SU-DHL-6 (cell line): ENCODE measurements around the gene CNOT4.

Experiments
- H2AFZ ChIP-seq: fragments of 200-600 bp; sonication (generic); 2 replicates; pipeline ENCODE4 v1.6.1; 2014; ENCODE audit warnings: low read depth, mild to moderate bottlenecking, moderate library complexity, mixed read lengths, antibody characterized with exemption, low read length; ENCODE audit not compliant: severe bottlenecking
- H3F3A ChIP-seq: fragments of 200-600 bp; shearing (Covaris generic); 2 replicates; pipeline ENCODE4 v1.6.0; 2016; ENCODE audit warnings: antibody characterized with exemption, mild to moderate bottlenecking; ENCODE audit not compliant: insufficient read depth
- H3K27ac ChIP-seq: fragments of 200-600 bp; sonication (generic); 2 replicates; pipeline ENCODE4 v1.5.1; 2016; ENCODE audit warnings: low read depth, mild to moderate bottlenecking, low read length, moderate library complexity, mixed read lengths
- H3K27me3 ChIP-seq: fragments of 200-600 bp; sonication (generic), shearing (Covaris generic); 2 replicates; pipeline ENCODE4 v1.6.0; 2014; ENCODE audit warnings: mild to moderate bottlenecking, low read length
- H3K36me3 ChIP-seq: fragments of 200-600 bp; sonication (generic); 2 replicates; pipeline ENCODE4 v1.6.1; 2014; ENCODE audit warnings: mild to moderate bottlenecking, low read length, mixed read lengths
- H3K4me2 ChIP-seq: fragments of 300-600, 200-600 bp; shearing (Covaris generic), sonication (generic); 2 replicates; pipeline ENCODE4 v1.6.0; 2014; ENCODE audit warnings: low read length, low read depth, mild to moderate bottlenecking; ENCODE audit not compliant: poor library complexity, severe bottlenecking
- H3K4me3 ChIP-seq: fragments of 200-600 bp; sonication (generic); 2 replicates; pipeline ENCODE4 v1.5.1; 2014; ENCODE audit warnings: antibody characterized with exemption, low read length, mild to moderate bottlenecking, mixed read lengths; ENCODE audit not compliant: insufficient read depth, poor library complexity, severe bottlenecking
- H3K79me2 ChIP-seq: fragments of 200-600 bp; sonication (generic); 2 replicates; pipeline ENCODE4 v1.6.1; 2014; ENCODE audit warnings: mild to moderate bottlenecking, low read length, moderate library complexity; ENCODE audit not compliant: insufficient read depth
- H3K9ac ChIP-seq: fragments of 200-600 bp; sonication (generic); 2 replicates; pipeline ENCODE4 v1.7.0; 2014; ENCODE audit warnings: mild to moderate bottlenecking, low read length
- H3K9me2 ChIP-seq: fragments of 200-600 bp; sonication (generic); replicated peaks from 2 replicates; pipeline ENCODE4 v1.6.1; 2014; ENCODE audit warnings: low read length; ENCODE audit not compliant: insufficient read depth
- H3K9me3 ChIP-seq: fragments of 200-600 bp; sonication (generic); 2 replicates; pipeline ENCODE4 v1.6.1; 2014; ENCODE audit warnings: low read length, mixed read lengths; ENCODE audit not compliant: insufficient read depth
- H4K20me1 ChIP-seq: fragments of 200-600 bp; sonication (generic); 2 replicates; pipeline ENCODE4 v1.6.1; 2014; ENCODE audit warnings: low read depth, mild to moderate bottlenecking, antibody characterized with exemption, low read length, moderate library complexity, mixed read lengths
- CTCF ChIP-seq: fragments of 200-600 bp; sonication (generic); IDR thresholded peaks from one replicate; pipeline ENCODE4 v1.5.1; 2017; ENCODE audit warnings: antibody characterized with exemption, mild to moderate bottlenecking, low read length, moderate library complexity; ENCODE audit not compliant: insufficient read depth, poor library complexity, severe bottlenecking
- EZH2phosphoT487 ChIP-seq: fragments of 200-600 bp; sonication (generic), shearing (Covaris generic); conservative IDR thresholded peaks from 2 replicates; pipeline ENCODE4 v1.6.1; 2018; ENCODE audit warnings: mild to moderate bottlenecking, antibody characterized with exemption, low read length, moderate library complexity, mixed read lengths

Gene CNOT4

GRCh38 chr7:135397689-135398088, 112.2 kb downstream of the CNOT4 start:
- Histone ChIP-seq H3K27me3 (no peaks in the 10 kb centered on the region), H3K36me3 (peaks cover 16% of the 10 kb centered on the region), H3K4me3 (no peak overlapping the region), H3K9me3 (no peaks in the 10 kb centered on the region), H3F3A (peaks cover 4% of the 10 kb centered on the region; the same call in 1 of the 2 replicates), H2AFZ (no peak overlapping the region), H3K4me2 (no peak overlapping the region), H4K20me1 (no peaks in the 10 kb centered on the region), H3K9me2 (no peaks in the 10 kb centered on the region), H3K79me2 (no peaks in the 10 kb centered on the region), H3K9ac (no peak overlapping the region), H3K27ac (no peak overlapping the region)
- TF ChIP-seq CTCF (no peak), EZH2phosphoT487 (no peak)

GRCh38 chr7:135392701-135393100, 117.2 kb downstream of the CNOT4 start:
- Histone ChIP-seq H3K9me2 (no peaks in the 10 kb centered on the region), H3K4me3 (no peak overlapping the region), H3K27me3 (no peaks in the 10 kb centered on the region), H4K20me1 (no peaks in the 10 kb centered on the region), H3K79me2 (no peaks in the 10 kb centered on the region), H3K9me3 (no peaks in the 10 kb centered on the region), H3K9ac (no peak overlapping the region), H2AFZ (no peak overlapping the region), H3K27ac (no peak overlapping the region), H3K36me3 (peaks cover 16% of the 10 kb centered on the region), H3K4me2 (no peak overlapping the region), H3F3A (no peaks in the 10 kb centered on the region)
- TF ChIP-seq CTCF, result no peak

- no peaks in the 10 kb centered on the region for H3K9me2 ChIP-seq
- no peaks in the 10 kb centered on the region for H3K79me2 ChIP-seq
- no peak overlapping the region for H3K4me3 ChIP-seq
- H3K27me3 ChIP-seq, result no peaks in the 10 kb centered on the region
- no peak overlapping the region for H2AFZ ChIP-seq
- H3K27ac ChIP-seq, result no peak overlapping the region
- H3K4me2 ChIP-seq, result no peak overlapping the region
- H4K20me1 ChIP-seq, result no peaks in the 10 kb centered on the region
- H3K9ac ChIP-seq, result no peak overlapping the region
- H3K36me3 ChIP-seq, result peaks cover 16% of the 10 kb centered on the region
- H3F3A ChIP-seq, result no peaks in the 10 kb centered on the region
- H3K9me3 ChIP-seq, result no peaks in the 10 kb centered on the region
- TF ChIP-seq EZH2phosphoT487 (no peak), CTCF (no peak)
Observed at GRCh38 chr7:135391514-135391913, 118.4 kb downstream of the CNOT4 start.

- no peak overlapping the region for H3K27ac ChIP-seq
- no peaks in the 10 kb centered on the region for H3F3A ChIP-seq
- TF ChIP-seq CTCF (no peak), EZH2phosphoT487 (no peak)
- no peaks in the 10 kb centered on the region for H3K9me2 ChIP-seq
- H3K79me2 ChIP-seq, result no peaks in the 10 kb centered on the region
- peaks cover 16% of the 10 kb centered on the region for H3K36me3 ChIP-seq
- H3K27me3 ChIP-seq, result no peaks in the 10 kb centered on the region
- no peaks in the 10 kb centered on the region for H4K20me1 ChIP-seq
- no peak overlapping the region for H2AFZ ChIP-seq
- H3K9ac ChIP-seq, result no peak overlapping the region
- no peak overlapping the region for H3K4me2 ChIP-seq
- H3K9me3 ChIP-seq, result no peaks in the 10 kb centered on the region
- H3K4me3 ChIP-seq, result no peak overlapping the region
Observed at GRCh38 chr7:135390829-135391228, 119.1 kb downstream of the CNOT4 start.
